Measurements from ENCODE around the gene BLVRB. TPM values are rescaled to one million over a fixed set of nuclear protein-coding genes. Genes with fewer than 3 reads are reported as not detected.

Gene BLVRB
- 96.6 and 126 TPM in 2 replicates for total RNA-seq

GRCh38 chr19:40465557-40466218 lies at the start of gene BLVRB:
TSS of gene BLVRB (minus strand) at chr19:40465745. CDS start at chr19:40465688, 57 bp downstream.

GRCh38 chr19:40466985-40467734 lies 1.6 kb upstream of the BLVRB start, which contains the start of gene SPTBN4:
TSS of gene SPTBN4 (plus strand) at chr19:40467001. CDS start at chr19:40472622, 5,621 bp downstream.

GRCh38 chr19:40444000-40444824 lies 21.3 kb downstream of the BLVRB start, which contains the start of gene SERTAD3:
TSS of gene SERTAD3 (minus strand) at chr19:40444335. CDS start at chr19:40442080, 2,255 bp downstream.

GRCh38 chr19:40425450-40426287 lies 39.9 kb downstream of the BLVRB start, which contains the start of gene SERTAD1:
TSS of gene SERTAD1 (minus strand) at chr19:40425992. CDS start at chr19:40423546, 2,446 bp downstream.

GRCh38 chr19:40413291-40413845 lies 52.2 kb downstream of the BLVRB start, which contains the start of gene PRX:
TSS of gene PRX (minus strand) at chr19:40413378. CDS start at chr19:40407932, 5,446 bp downstream.

Small RNA genes within 50 kb of the gene (small RNA-seq; reads per million reads assigned to genes)
- gene RF00017 = not detected

Other genes starting within 250 kb of the BLVRB start
- gene TTC9B, start 247.4 kb downstream of the BLVRB start, total RNA-seq = under 0.01 TPM in 1 of 2 replicates, not detected in the other
- gene CCNP, start 239.1 kb downstream of the BLVRB start, total RNA-seq = 0.39 TPM in 1 of 2 replicates, not detected in the other
- 89.5 and 124 TPM in 2 replicates for gene AKT2, start 180.4 kb downstream of the BLVRB start, total RNA-seq
- 14.5 and 18.3 TPM in 2 replicates for gene C19orf47, start 117.3 kb downstream of the BLVRB start, total RNA-seq
- 282 and 506 TPM in 2 replicates for gene PLD3, start 117.0 kb downstream of the BLVRB start, total RNA-seq
- 0.22 and 0.39 TPM in 2 replicates for gene HIPK4, start 75.6 kb downstream of the BLVRB start, total RNA-seq
- 2.4 and 9.4 TPM in 2 replicates for gene PRX, start 52.4 kb downstream of the BLVRB start, total RNA-seq
- gene SERTAD1, start 39.8 kb downstream of the BLVRB start, total RNA-seq = 26.7 and 29.0 TPM in 2 replicates
- 55.0 and 79.2 TPM in 2 replicates for gene SERTAD3, start 21.4 kb downstream of the BLVRB start, total RNA-seq
- gene SPTBN4, start 1.3 kb upstream of the BLVRB start, total RNA-seq = under 0.01 and 1.5 TPM in 2 replicates
- 30.6 and 44.4 TPM in 2 replicates for gene SHKBP1, start 111.1 kb upstream of the BLVRB start, total RNA-seq
- gene LTBP4, start 135.6 kb upstream of the BLVRB start, total RNA-seq = 44.7 and 62.8 TPM in 2 replicates
- 38.6 and 39.3 TPM in 2 replicates for gene NUMBL, start 224.9 kb upstream of the BLVRB start, total RNA-seq